GM18868 (cell line): ENCODE data around the gene PITPNM3.

ENCODE experiments used
- ATAC-seq: cut with Tn5 transposase; IDR thresholded peaks from one replicate; pipeline ENCODE4 v1.9.1; 2021; ENCODE audit warnings: mild to moderate bottlenecking, moderate library complexity; ENCODE audit not compliant: unreplicated experiment

Gene PITPNM3

DNA sequence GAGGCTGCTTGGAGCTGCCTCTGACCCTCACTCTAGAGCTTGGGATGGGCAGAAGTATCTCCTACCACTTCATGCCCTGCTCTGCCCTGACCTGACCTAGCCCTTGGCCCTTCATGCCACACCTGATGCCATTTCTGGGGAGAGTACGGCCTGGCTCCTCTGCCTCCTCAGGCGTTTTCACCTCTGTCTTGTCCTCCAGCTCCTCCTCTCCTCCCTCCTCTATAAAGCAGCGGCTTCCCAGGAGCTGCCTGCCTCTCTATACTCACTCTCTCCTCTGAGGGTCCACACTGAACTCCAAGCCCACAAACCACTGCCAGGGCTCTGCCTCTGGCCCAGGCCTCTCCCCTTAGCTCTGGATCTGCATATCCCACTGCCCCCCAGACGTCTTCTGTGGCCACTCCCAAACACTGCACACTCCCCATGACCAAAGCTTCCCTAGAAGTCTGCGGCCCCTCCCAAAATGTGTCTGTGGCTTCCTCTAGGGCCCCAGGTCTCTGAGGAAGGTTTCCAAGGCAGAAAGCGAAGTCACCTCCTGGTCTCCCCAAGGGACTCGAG lies 52.6 kb downstream of the PITPNM3 start:
- no peak for ATAC-seq

- no peak for ATAC-seq
Measured at GRCh38 chr17:6502871-6503509, 53.4 kb downstream of the PITPNM3 start.

GRCh38 chr17:6502142-6502541 lies 54.2 kb downstream of the PITPNM3 start:
- ATAC-seq, result no peak

DNA sequence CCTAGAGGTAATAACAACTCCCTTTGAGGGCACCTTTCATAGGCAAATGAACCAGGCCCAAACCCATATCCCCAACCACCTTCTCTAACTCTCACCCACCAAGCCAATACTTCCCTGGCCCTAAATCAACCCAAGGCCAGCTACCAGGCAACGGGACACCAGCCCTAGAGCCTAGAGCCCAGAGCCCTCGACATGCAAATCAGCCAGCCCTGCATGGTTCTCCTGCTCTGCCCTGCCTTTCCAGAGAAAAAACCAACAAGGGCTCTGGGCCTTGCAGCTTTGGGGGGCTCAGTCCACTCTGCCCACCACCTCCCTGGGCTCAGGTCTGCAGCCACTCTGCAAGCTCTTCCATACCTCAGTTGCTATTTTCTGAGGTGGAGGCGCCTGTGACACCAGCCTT lies 55.0 kb downstream of the PITPNM3 start:
- ATAC-seq, result no peak

- ATAC-seq, result no peak
Measured at GRCh38 chr17:6498901-6499540, 57.3 kb downstream of the PITPNM3 start.

DNA sequence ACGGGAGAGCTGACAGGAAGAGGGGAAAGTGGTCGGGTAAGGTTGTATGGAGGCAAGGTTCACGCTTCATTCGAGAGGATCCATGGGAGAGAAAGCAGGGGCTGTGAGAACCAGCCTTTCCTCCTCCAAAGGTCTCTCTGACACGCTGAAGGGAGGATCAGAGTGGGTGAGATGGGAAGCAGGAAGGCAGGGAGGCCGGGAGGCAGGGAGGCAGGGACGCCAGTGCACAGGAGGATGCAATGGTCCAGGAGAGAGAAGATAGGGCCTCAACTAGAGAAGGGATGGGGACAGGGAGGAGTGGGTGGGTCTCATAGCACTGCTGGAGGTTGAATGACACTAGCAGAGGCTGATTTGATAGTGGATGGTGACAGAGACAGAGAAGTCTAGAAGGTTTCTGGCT lies 58.0 kb downstream of the PITPNM3 start:
- no peak for ATAC-seq

DNA sequence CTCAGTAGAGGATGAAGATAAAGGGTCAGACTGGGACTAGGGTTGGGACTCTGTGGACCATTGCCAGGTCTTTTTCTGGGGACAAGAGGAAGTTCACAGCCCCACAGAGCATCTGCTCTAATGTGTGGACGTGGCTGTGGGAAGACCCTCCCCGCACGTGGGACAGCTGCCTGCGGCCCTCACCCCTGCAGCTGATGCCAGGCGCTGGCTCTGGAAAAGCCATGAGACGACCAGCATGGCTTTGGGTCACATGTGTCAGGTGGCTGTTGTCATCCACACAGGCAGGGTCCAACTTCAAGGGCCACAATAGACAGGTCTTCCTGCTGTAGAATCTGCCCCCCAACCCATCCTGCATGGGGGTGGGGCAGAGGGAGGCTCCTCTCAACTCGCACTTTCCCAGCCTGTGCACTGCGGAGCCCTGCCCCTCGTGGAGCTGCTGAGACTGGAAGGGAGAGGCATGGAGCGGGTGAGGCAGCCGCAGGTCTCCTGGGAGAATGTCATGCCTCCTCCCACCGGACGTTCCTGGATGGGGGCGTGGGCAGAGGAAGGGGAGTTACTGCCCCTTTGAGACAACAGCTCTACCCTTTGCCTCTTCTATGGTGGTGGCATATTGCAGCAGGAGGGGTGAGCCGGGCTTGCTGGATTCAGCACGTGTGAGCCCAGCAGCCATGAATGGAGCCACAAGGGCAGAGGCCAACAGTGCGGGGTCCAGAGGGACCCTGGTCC lies 58.7 kb downstream of the PITPNM3 start:
- no peak for ATAC-seq

- no peak for ATAC-seq
Measured at GRCh38 chr17:6496640-6497441, 59.5 kb downstream of the PITPNM3 start.

GRCh38 chr17:6496116-6496481 lies 60.3 kb downstream of the PITPNM3 start:
- no peak for ATAC-seq

- no peak for ATAC-seq
Measured at GRCh38 chr17:6495450-6496115, 60.8 kb downstream of the PITPNM3 start.

GRCh38 chr17:6494239-6494941 lies 62.0 kb downstream of the PITPNM3 start:
- ATAC-seq, result no peak

GRCh38 chr17:6492892-6493674 lies 63.3 kb downstream of the PITPNM3 start:
- ATAC-seq, result no peak

DNA sequence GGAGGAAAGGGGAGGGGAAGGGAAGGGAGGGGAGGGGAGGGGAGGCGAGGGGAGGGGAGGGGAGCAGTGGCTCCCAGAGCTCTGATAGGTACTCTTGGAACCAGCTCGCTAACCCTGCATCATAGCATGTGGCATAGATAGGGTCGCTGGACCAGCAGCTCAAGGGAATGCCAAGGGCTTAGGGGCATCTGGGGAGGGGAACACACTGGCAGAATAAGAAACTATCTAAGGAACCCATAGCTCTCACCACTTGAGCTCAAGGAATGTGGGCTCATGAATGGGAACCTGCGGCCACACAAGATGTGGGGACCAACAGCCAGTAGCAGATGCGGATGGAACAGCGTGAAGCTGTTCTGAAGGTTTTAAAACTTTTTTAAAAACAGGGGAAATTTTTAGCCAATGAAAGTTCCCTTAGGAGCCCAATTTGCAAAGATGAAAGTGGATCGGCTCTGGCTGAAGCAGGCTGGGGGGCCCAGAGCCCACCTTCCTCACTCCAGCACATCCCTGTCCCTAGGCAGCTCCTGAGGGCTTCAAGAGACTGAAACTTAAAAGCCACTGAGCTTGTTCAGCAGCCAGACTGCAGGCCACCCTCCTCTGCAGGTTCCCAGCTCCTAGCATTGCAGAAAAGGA lies 65.2 kb downstream of the PITPNM3 start:
- ATAC-seq, result no peak

DNA sequence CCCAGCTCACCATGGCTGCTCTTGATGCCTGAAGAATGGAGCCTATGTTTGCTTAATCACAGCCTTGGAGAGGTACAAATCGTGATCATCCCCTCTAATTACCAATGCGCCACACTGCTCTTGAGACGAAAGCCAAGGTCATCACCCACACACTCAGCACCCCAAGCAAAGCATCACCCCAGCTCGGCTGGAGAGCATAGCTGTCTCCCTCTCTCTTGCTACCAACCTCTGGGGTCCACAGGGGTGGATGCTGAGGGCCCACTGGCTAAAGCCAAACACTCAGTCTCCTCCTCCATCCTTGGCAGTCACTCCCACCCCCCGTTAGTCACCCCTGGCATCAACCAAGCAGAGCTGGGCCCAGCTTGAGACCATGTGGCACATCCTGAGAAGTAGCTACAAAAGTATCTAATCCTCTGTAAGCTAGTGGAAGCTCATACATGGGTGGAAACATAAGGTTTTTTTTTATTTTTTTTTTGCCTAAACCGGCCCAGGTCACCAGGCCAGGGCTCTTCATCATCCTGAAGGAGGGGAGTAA lies 67.3 kb downstream of the PITPNM3 start:
- ATAC-seq, result no peak

GRCh38 chr17:6488008-6488539 lies 68.3 kb downstream of the PITPNM3 start:
- no peak for ATAC-seq

DNA sequence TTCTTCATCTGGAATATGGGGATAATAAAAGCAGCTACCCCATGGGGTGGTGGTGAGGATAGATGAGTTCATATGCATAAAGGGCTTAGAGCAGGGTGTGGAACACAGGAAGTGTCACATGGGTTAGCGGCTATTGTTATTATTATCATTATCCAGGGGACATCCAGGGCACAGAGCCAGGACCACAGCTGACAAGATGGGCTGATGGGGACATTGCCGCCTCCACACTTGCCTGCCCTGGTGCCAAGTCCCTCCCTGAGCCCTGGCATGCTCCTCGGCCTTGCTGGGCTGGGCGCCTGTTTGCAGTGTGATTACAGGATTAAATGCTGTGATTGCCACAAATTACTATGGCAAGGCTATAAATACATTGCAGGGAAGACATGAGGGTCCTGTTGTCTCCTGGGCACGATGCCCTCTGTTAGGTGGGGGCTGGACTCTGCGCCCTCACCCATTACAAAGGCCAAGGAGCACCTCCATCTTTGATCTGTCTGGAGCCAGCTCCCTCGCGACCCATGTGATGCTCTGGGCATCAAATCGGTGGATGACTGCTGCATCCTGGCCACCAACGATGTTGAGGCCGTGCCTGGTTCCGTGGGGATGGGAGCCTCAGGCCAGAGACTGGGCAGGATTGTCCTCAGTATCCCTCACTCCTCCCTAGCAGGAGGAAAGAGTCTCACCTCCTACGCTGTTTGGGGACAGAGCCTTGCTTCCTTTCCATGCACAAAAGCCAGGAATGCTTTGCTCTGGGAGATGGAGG lies 68.9 kb downstream of the PITPNM3 start:
- ATAC-seq, result no peak

DNA sequence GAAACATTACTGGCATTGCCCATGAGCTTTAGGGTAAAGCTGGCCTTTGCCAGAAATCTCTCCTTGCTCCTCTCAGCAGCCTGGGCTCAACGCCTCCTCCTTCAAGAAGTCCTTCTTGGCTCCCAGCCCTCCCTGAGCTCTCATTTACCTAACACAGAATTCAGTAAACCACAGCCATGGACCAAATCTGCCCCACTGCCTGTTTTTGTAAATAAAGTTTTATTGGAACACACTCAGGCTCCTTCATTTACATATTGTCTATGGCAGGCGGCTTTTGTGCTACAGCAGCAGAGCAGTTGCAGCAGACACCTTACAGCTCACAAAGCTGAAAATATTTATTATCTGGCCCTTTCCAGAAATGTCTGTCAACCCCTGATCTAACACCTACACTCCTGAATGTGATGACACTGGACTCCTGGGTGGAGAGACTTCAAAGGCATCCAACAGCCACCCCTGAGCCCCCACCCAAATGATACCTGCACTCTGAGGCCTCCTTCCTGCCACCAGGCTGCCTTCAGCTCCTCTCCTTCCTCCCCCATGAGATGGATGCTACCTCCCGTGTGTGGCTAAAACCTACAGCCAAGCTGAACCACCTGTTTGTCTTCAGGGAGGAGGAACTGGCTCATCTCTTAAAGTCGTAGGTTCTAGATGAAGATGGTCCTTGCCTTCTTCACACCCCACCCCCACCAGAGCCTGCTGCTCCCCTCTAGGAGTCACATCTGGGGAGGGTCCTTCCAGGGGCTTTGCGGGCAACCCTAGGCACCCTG lies 70.5 kb downstream of the PITPNM3 start:
- ATAC-seq, result no peak
